ENCODE results near the gene SGCD.

GRCh38 chr5:156685481-156685880 lies 358.5 kb downstream of the SGCD start:
- TF ChIP-seq CTCF (IDR thresholded peaks at IDR 0.05) (no peak), POLR2A (IDR thresholded peaks at IDR 0.05) (no peak)
